SH-SY5Y (cell line): ENCODE data around the gene MED25.

Experiments used
- GATA2 ChIP-seq: IDR thresholded peaks from 2 replicates; pipeline ENCODE4 v1.6.1; 2011; ENCODE audit warnings: mild to moderate bottlenecking, low read depth, low read length
- GATA3 ChIP-seq: IDR thresholded peaks from 2 replicates; pipeline ENCODE4 v1.6.1; 2011; ENCODE audit warnings: low read depth, mild to moderate bottlenecking, low read length, moderate library complexity

Gene MED25

DNA sequence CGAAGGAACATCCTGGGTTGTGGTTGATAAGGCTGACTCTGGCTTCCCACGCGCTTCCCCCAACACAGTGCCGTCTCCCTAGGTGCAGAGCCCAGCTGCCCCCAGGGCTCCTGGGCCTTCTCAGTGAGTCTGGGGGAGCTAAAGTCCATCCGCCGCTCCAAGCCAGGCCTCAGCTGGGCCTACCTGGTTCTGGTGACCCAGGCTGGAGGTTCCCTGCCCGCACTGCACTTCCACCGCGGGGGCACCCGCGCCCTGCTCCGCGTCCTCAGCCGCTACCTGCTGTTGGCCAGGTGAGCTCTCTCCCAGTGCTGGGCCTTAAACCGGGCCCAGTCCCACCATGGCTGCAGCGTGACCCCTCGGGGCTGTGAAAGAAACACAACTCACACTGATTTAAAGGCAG lies 63.1 kb downstream of the MED25 start:
- TF ChIP-seq GATA3: no peak
- TF ChIP-seq GATA2: no peak

DNA sequence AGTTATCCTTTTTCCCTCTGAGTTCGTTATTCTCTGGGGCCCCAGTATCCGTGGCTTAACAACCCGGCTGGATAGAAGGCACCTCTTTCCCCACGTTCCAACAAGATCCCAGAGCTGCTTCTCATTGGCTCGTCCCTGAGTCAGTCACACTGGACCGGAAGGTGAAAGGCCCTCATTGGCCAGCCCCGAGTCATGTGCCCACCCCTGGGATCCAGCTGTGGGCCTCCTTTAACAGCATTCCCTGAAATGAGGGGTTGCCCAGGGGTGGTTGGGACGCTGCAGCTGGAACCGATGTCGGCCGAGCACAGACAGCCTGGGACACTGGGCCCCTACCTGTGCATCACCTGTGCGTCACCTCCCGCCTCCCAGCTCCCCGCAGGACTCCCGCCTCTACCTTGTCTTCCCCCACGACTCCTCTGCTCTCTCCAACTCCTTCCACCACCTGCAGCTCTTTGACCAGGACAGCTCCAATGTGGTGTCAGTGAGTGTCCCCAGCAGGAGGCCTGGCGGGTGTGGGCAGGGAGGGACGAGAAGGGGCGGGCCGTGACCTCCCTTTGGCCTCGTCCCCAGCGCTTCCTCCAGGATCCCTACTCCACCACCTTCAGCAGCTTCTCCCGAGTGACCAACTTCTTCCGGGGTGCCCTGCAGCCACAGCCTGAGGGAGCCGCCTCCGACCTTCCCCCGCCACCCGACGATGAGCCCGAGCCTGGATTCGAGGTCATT lies 63.7 kb downstream of the MED25 start:
- no peak for TF ChIP-seq GATA3

DNA sequence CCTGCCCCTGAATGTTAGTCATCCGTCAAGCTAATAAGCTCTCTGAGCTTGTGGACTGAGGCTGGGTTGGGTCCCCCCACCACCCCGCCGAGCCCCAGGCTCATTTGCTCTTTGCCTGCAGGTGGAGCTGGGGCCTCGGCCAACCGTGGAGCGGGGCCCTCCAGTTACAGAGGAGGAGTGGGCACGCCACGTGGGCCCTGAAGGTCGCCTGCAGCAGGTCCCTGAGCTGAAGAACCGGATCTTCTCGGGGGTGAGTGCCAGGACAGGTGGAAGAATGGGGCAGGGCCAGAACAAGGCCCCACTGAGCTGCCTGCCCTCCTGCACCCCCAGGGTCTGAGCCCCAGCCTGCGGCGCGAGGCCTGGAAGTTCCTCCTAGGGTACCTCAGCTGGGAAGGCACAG lies 64.6 kb downstream of the MED25 start:
- no peak for TF ChIP-seq GATA3
- no peak for TF ChIP-seq GATA2

DNA sequence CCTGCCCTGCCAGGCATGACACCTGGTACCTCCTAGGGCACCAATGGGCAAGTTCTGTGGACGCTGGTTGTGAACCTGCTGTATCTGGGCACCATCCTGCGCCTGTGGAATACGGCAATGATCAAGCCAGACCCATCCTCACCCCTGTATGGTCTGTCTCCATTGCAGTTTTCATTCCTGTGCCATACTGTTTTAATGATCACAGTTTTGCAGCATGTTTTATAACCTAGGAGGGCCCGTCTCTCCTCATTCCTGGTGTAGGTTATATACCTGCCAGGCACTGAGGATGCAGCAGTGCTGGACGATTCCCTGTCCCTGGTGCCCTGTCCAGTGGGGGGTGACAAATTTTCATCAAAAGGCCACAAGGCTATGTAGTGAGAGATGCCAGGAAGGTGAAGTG lies 65.0 kb downstream of the MED25 start:
- no peak for TF ChIP-seq GATA2
- no peak for TF ChIP-seq GATA3

DNA sequence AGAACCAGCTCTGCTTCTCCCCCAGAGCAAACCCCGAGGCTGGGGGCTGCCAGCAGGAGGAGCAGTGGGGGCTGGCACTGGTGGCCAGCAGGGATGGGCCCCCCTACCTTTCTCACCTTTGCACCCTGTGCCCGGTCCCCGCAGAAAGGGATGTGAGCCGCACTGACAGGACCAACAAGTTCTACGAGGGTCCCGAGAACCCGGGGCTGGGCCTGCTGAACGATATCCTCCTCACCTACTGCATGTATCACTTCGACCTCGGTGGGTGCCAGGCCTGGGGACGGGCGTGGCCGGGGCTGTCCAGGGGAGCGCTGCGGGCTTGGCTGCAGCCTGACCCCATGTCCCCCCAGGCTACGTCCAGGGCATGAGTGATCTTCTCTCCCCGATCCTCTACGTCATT lies 66.0 kb downstream of the MED25 start:
- TF ChIP-seq GATA3 (no peak), GATA2 (no peak)

DNA sequence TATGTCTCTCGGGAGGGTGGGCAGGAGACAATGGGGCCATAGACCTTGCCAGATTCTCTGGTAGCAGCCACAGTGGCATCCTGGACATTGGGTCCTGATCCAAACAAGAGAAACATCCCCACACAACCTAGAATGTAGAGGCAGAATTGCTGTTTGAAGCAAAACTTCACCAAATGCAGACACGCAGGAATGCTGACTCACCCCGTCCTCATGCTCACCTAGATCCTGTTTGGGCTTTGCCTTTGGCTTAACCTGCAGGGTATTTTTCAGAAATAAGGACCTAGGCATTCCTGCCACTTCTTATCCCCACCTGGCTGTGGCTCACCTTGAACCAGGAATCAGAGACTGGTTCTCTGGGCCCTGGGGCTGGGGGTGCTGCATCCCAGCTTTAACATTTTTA lies 66.7 kb downstream of the MED25 start:
- no peak for TF ChIP-seq GATA3
- no peak for TF ChIP-seq GATA2
